GM19023 (cell line): Measurements from ENCODE around the gene MORN3.

Source experiments
- ATAC-seq: cut with Tn5 transposase; IDR thresholded peaks from one replicate; pipeline ENCODE4 v1.9.1; 2021; ENCODE audit warnings: mild to moderate bottlenecking, moderate library complexity; ENCODE audit not compliant: unreplicated experiment

The MORN3 gene

GRCh38 chr12:121603581-121603980 is 65.9 kb downstream of the MORN3 start:
- ATAC-seq, result no peak

GRCh38 chr12:121602766-121603165 is 66.7 kb downstream of the MORN3 start:
- ATAC-seq, result no peak

DNA sequence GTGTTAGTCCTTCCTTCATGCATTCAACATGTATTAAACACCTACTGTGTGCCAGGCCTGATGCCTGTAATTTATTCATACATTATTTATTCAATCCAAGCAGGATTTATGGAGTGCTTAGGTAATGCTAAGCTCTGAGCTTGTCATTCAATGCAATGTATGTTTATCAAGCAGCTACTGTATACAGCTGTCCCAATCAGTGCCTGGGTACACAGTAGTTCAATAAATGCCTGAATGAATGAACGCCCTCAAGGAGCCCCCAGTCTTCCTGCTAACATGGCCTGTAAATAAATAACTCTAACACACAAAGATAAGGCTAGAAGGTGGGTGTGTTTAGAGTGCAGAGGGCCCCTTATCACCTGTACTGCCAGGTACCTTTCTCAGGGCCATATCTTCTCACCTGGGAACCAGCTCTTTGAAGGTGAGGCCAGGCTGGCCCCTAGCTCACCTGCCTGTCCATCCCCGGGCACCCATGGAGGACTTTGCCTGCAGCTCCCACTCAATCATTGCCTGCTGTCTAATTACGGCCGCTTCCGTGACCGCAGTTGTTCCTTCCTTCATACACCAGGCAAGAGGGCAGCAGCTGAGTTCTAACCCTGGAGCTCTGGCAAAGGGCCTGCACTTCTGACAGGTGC is 68.6 kb downstream of the MORN3 start:
- ATAC-seq, result no peak
